Ascending aorta (tissue), 2 donors: Measurements from ENCODE around the gene TCOF1. TPM values are rescaled to one million over a fixed set of nuclear protein-coding genes. Genes with fewer than 3 reads are reported as not detected.

ENCODE experiments used
- DNase-seq, 2 donors: peaks; one replicate each; pipeline ENCODE4 v3.0.0-alpha.2; 2019; ENCODE audit warnings: low spot score in 2 of 2
- H3K27ac ChIP-seq, 2 donors: fragments of 200-600 bp; sonication (generic); one replicate each; pipeline ENCODE4 v1.5.1; 2016 to 2017; ENCODE audit warnings: mild to moderate bottlenecking in 1 of 2
- H3K27me3 ChIP-seq: fragments of 200-600 bp; sonication (generic); one replicate; pipeline ENCODE4 v1.5.1; 2017
- H3K36me3 ChIP-seq, 2 donors: fragments of 200-600 bp; sonication (generic); one replicate each; pipeline ENCODE4 v1.5.1; 2016
- H3K4me1 ChIP-seq, 2 donors: fragments of 200-600 bp; sonication (generic); one replicate each; pipeline ENCODE4 v1.5.1; 2016 to 2017; ENCODE audit warnings: mild to moderate bottlenecking in 1 of 2
- H3K4me3 ChIP-seq, 2 donors: fragments of 200-600 bp; sonication (generic); one replicate each; pipeline ENCODE4 v1.5.1; 2016 to 2017; ENCODE audit warnings: mild to moderate bottlenecking in 1 of 2
- H3K9me3 ChIP-seq, 2 donors: fragments of 200-600 bp; sonication (generic); one replicate each; pipeline ENCODE4 v1.5.1; 2016
- intact Hi-C: fragments of 100-400 bp; cut with DNase I; formaldehyde crosslinking; loops from one replicate; pipeline ENCODE4 v1.15.1; 2023
- total RNA-seq: library from RNA; depleted of rRNA; stranded (reverse); fragments of >200 nt; gene quantifications from one replicate; pipeline ENCODE4 v1.1.0, GENCODE V29; 2016
- TF ChIP-seq, protein P1 (sequence below), 3 experiments: fragments of 200-600 bp in 2 of 3; fragments of 450-650 bp in 1 of 3; sonication (generic) in 2 of 3; IDR thresholded peaks; one replicate each; pipeline ENCODE4 v1.5.1; 2016 to 2019; ENCODE audit warnings: antibody characterized with exemption in 3 of 3, mild to moderate bottlenecking in 1 of 3, moderate library complexity in 1 of 3

TCOF1 gene, protein sequence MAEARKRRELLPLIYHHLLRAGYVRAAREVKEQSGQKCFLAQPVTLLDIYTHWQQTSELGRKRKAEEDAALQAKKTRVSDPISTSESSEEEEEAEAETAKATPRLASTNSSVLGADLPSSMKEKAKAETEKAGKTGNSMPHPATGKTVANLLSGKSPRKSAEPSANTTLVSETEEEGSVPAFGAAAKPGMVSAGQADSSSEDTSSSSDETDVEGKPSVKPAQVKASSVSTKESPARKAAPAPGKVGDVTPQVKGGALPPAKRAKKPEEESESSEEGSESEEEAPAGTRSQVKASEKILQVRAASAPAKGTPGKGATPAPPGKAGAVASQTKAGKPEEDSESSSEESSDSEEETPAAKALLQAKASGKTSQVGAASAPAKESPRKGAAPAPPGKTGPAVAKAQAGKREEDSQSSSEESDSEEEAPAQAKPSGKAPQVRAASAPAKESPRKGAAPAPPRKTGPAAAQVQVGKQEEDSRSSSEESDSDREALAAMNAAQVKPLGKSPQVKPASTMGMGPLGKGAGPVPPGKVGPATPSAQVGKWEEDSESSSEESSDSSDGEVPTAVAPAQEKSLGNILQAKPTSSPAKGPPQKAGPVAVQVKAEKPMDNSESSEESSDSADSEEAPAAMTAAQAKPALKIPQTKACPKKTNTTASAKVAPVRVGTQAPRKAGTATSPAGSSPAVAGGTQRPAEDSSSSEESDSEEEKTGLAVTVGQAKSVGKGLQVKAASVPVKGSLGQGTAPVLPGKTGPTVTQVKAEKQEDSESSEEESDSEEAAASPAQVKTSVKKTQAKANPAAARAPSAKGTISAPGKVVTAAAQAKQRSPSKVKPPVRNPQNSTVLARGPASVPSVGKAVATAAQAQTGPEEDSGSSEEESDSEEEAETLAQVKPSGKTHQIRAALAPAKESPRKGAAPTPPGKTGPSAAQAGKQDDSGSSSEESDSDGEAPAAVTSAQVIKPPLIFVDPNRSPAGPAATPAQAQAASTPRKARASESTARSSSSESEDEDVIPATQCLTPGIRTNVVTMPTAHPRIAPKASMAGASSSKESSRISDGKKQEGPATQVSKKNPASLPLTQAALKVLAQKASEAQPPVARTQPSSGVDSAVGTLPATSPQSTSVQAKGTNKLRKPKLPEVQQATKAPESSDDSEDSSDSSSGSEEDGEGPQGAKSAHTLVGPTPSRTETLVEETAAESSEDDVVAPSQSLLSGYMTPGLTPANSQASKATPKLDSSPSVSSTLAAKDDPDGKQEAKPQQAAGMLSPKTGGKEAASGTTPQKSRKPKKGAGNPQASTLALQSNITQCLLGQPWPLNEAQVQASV (N-terminal part only)
- 31.4 TPM for total RNA-seq

DNA sequence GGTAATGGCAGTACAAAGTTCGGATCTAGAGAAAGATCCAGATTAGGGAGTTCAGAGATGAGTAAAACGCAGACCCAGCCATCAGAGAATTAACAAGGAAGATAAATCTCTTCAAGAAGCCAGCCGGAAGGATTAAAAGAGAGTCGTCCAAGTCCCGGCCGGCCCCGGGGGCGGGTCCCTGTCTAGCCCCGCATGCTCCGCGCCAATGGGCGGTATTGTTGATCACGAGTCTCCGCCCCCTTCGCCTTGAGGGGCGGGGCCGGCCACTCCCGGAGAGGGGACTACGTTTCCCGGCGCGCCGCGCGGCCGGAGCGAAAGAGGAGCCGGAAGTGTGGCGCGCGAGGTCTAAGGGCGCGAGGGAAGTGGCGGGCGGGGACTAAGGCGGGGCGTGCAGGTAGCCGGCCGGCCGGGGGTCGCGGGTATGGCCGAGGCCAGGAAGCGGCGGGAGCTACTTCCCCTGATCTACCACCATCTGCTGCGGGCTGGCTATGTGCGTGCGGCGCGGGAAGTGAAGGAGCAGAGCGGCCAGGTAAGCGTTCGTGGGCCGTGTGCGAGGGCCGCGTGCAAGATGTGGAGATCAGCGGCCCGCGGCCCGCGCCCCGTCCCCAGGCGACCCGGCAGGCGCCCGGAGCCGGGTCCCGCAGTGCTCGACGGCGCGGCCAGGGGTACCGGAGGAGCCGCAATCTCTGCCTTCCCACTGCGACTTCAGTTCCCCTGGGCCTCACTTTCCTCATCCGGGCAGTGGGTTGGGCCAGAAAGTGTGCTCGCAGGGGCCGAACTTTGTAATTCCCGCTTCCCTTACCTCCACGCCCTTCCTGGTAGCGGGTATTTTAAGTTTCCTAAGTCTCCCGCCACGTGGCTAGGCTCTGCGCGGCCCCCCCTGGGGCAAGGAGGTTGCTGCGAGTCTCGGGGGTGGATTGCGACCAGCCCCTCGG is at the start of gene TCOF1:
Gene TCOF1, plus strand, starts transcription at position 372 of the 935 bp plus-strand sequence. Its CDS starts 50 bp downstream, at position 422.
- peak within 1 kb of the TSS; percentile 60 to 80 for H3K4me3 ChIP-seq
- H3K9me3 ChIP-seq, result no peaks in the 10 kb centered on the region
- DNase-seq, result peak; percentile 92 to 98
- intact Hi-C loops, result loop anchor here (2.0 to 5.0 kb wide), 3 partner anchors 55 to 357 kb away; partner anchors contain the start of genes CD74, HMGXB3 and TIGD6
- no peaks in the 10 kb centered on the region for H3K27me3 ChIP-seq
- H3K36me3 ChIP-seq, result peaks cover 9 to 16% of the 10 kb centered on the region in 2 donors
- H3K4me1 ChIP-seq, result peaks cover 0 to 3% of the 10 kb centered on the region in 2 donors
- TF ChIP-seq, protein P1, sequence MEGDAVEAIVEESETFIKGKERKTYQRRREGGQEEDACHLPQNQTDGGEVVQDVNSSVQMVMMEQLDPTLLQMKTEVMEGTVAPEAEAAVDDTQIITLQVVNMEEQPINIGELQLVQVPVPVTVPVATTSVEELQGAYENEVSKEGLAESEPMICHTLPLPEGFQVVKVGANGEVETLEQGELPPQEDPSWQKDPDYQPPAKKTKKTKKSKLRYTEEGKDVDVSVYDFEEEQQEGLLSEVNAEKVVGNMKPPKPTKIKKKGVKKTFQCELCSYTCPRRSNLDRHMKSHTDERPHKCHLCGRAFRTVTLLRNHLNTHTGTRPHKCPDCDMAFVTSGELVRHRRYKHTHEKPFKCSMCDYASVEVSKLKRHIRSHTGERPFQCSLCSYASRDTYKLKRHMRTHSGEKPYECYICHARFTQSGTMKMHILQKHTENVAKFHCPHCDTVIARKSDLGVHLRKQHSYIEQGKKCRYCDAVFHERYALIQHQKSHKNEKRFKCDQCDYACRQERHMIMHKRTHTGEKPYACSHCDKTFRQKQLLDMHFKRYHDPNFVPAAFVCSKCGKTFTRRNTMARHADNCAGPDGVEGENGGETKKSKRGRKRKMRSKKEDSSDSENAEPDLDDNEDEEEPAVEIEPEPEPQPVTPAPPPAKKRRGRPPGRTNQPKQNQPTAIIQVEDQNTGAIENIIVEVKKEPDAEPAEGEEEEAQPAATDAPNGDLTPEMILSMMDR (IDR thresholded peaks at IDR 0.05), result no peak
- peak within 1 kb of the TSS in 1 of 2 donors; percentile 9 for H3K27ac ChIP-seq

- Histone ChIP-seq H3K9me3 (no peaks in the 10 kb centered on the region), H3K4me1 (no peaks in the 10 kb centered on the region), H3K36me3 (no peaks in the 10 kb centered on the region), H3K4me3 (no peak overlapping the region), H3K27me3 (no peaks in the 10 kb centered on the region), H3K27ac (no peak overlapping the region)
- no peak for DNase-seq
- intact Hi-C loops, result no loop called here
- TF ChIP-seq, protein P1 (IDR thresholded peaks at IDR 0.05), result no peak
Observed at GRCh38 chr5:150309101-150309885, 48.2 kb upstream of the TCOF1 start.

DNA sequence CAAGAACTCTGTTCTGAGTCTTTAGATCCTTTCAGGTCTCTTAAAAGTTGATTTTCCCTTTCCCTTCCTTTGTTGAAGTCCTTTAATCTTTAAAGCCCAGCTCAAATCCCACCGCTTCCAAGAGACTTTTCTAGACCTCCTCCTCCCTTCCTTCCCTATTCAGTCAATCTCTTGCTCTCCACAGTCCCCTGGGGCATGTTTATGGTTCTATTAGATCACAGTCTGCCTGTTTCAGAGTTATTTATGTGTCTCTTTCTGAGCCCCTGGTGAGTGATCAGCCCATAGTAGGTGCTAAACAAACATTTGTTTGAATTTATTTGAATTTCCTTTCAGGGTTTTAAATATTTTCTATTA is 47.6 kb upstream of the TCOF1 start:
- TF ChIP-seq, protein P1 (IDR thresholded peaks at IDR 0.05), result no peak
- Histone ChIP-seq H3K27ac (no peak overlapping the region), H3K27me3 (no peaks in the 10 kb centered on the region), H3K4me1 (no peaks in the 10 kb centered on the region), H3K9me3 (no peaks in the 10 kb centered on the region), H3K4me3 (no peak overlapping the region), H3K36me3 (no peaks in the 10 kb centered on the region)
- DNase-seq, result no peak
- intact Hi-C loops, result no loop called here

GRCh38 chr5:150310246-150310645 is 47.3 kb upstream of the TCOF1 start:
- Histone ChIP-seq H3K36me3 (no peaks in the 10 kb centered on the region), H3K4me3 (no peak overlapping the region), H3K27me3 (no peaks in the 10 kb centered on the region), H3K27ac (no peak overlapping the region), H3K9me3 (no peaks in the 10 kb centered on the region), H3K4me1 (no peaks in the 10 kb centered on the region)
- intact Hi-C loops, result no loop called here
- no peak for DNase-seq
- TF ChIP-seq, protein P1 (IDR thresholded peaks at IDR 0.05), result no peak
